Measurements from ENCODE around the gene GRIK2. TPM values are rescaled to one million over a fixed set of nuclear protein-coding genes. Genes with fewer than 3 reads are reported as not detected.

Gene GRIK2
- total and polyA plus RNA-seq, 3 experiments from 2014 or later = not detected

DNA sequence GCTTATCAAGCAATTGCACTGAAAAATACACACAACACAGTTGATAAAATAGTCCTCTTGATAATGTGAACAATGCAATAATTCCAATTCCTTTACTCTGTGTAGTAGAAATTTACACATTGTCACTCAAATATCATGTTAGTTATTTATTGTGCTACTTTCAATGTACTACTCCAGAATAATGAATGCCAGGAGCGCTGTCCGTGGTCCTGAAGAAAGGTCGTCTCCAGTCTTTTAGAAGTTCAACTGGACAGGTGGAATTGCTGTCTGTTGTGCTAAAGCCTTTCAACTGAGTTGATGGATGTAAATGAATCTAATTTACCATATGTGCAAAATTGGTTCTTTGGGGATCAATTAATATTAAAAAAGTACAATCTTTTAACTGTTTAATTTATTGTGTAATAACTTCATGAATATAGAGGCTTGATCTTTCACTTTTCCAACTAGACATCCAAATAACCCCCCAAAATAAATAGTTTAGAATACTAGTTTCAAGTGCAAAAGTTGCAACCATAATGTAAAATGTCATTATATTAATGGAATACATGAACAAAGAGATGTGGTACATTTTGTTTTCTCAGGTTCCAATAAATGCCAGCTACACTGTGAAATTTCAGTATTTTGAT lies 3.2 kb downstream of the GRIK2 start:
- POLR2A ChIA-PET = no interaction called here
- peaks cover 6% of the 10 kb centered on the region for H3K27me3 ChIP-seq (ENCODE audit: insufficient read depth, low read length, poor library complexity, severe bottlenecking)
- Mint-ChIP-seq H3K27me3 (peaks cover 27 to 64% of the 10 kb centered on the region in 2 donors), H3K36me3 (no peaks in the 10 kb centered on the region), H3K4me1 (no peaks in the 10 kb centered on the region), H3K4me3 (no peak overlapping the region), H3K27ac (no peak overlapping the region), H3K9me3 (peaks cover 4 to 15% (median 14%) of the 10 kb centered on the region in 5 donors)
- no peak overlapping the region for H3K27ac ChIP-seq (ENCODE audit: low read depth, low read length)
- H3K9me3 ChIP-seq (ENCODE audit: low read length) = no peaks in the 10 kb centered on the region
- CTCF ChIA-PET = no interaction called here
- no peak for DNase-seq
- no peaks in the 10 kb centered on the region for H3K36me3 ChIP-seq (ENCODE audit: insufficient read depth, low read length)
- no peaks in the 10 kb centered on the region for H3K4me1 ChIP-seq (ENCODE audit: insufficient read depth, low read length)
- no peak overlapping the region for H3K4me3 ChIP-seq (ENCODE audit: low read length)

DNA sequence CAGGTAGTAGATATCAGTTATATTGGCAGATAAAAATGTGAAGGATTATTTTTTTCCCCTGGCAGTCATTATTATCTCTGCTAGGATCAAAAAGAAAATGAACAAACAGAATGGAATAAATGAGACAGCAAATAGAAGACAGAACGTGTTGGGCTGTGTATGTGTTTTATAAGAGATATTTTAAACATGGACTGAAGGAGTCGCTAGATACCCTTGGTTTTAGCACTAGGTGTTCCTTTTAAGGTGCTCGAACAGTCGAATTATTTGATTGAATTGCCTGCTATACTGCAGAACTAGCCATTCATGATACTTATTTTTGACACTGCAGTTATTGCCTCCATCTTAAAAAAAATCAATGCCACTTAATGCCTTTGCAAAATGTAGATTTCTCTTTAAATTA lies 3.7 kb downstream of the GRIK2 start:
- Histone ChIP-seq H3K36me3 (ENCODE audit: insufficient read depth, low read length) (no peaks in the 10 kb centered on the region), H3K9me3 (ENCODE audit: low read length) (no peaks in the 10 kb centered on the region), H3K4me3 (ENCODE audit: low read length) (no peak overlapping the region), H3K27ac (ENCODE audit: low read depth, low read length) (no peak overlapping the region), H3K4me1 (ENCODE audit: insufficient read depth, low read length) (no peaks in the 10 kb centered on the region), H3K27me3 (ENCODE audit: insufficient read depth, low read length, poor library complexity, severe bottlenecking) (peaks cover 6% of the 10 kb centered on the region)
- ChIA-PET CTCF (no interaction called here), POLR2A (no interaction called here)
- peaks cover 31 to 66% of the 10 kb centered on the region in 2 donors for H3K27me3 Mint-ChIP-seq
- no peak overlapping the region for H3K4me3 Mint-ChIP-seq
- H3K27ac Mint-ChIP-seq = no peak overlapping the region
- H3K9me3 Mint-ChIP-seq = peaks cover 4 to 18% (median 15%) of the 10 kb centered on the region in 5 donors
- DNase-seq = no peak
- no peaks in the 10 kb centered on the region for H3K4me1 Mint-ChIP-seq
- peaks cover 0 to 3% (median 0%) of the 10 kb centered on the region in 3 donors for H3K36me3 Mint-ChIP-seq

DNA sequence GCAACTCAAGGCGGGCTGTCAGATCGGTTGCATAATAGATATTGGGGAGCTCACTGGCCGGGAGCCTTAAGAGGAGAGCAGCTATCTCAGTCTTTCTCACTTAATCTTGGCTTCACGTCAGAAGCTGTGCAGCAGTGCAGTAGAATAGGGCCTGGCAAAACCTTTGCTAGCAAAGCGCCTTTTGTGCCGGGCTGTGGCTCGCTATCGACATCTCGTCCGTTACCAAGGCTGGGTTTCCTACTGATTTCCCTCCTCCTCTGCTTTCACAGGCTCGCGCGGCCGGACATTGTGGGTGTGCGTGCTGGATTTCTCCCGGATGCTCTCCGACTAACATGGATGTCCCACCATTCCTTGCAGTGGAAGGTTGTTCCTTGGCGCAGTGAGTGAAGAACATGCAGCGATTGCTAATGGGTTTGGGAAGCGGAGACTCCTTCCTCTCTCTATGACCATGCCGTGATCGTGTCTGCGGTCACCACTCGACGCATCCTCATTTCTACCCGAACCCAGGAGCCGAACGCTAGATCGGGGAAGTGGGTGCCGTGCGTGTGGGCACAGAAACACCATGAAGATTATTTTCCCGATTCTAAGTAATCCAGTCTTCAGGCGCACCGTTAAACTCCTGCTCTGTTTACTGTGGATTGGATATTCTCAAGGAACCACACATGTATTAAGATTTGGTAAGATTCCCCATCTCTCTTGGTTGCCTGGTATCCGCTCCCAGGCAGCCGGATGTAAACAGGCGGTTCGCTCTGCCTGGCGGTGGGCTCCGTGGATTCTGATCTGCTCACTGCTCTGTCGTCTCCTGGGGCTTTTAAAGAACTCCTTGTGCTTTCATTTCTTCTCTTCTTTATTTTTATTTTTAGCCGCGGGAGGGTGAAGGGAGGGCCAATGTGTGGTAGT lies 5.5 kb downstream of the GRIK2 start:
- no peaks in the 10 kb centered on the region for H3K36me3 ChIP-seq (ENCODE audit: insufficient read depth, low read length)
- H3K4me3 Mint-ChIP-seq = no peak overlapping the region

DNA sequence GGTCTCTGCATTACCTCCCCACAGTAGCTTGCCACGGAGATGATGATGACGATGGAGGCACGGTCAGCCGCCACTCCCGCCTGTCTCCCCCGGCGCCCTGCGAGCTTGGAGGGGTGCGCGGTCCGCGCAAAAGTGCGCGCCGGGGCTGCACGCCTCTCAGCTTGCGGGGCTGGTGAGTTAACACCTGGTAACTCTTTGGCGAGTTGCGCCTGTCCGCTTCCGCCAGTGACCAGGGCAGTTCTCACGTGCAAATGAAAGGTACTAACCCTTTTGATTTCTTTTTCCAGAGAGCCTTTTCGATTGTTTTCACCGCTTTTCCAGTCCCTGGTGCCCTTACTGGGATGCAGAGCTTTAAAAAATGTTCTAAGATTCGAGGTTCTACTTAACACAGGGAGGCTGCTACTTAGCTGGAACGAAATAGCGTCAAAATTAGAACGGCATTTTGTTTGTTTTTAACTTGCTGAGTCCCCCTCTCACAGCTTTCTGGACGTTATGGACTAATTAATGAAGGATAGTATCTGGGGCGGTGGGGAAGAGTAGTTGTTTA lies 6.2 kb downstream of the GRIK2 start:
- DNase-seq = no peak
- ChIA-PET CTCF (no interaction called here), POLR2A (no interaction called here)
- Mint-ChIP-seq H3K9me3 (peaks cover 4 to 18% (median 15%) of the 10 kb centered on the region in 5 donors), H3K27me3 (peaks cover 39 to 58% of the 10 kb centered on the region in 2 donors), H3K4me1 (peaks cover 0 to 2% (median 0%) of the 10 kb centered on the region in 3 donors), H3K27ac (no peak overlapping the region), H3K4me3 (no peak overlapping the region), H3K36me3 (peaks cover 0 to 4% (median 0%) of the 10 kb centered on the region in 3 donors)
- Histone ChIP-seq H3K27me3 (ENCODE audit: insufficient read depth, low read length, poor library complexity, severe bottlenecking) (peaks cover 6% of the 10 kb centered on the region), H3K27ac (ENCODE audit: low read depth, low read length) (no peak overlapping the region), H3K36me3 (ENCODE audit: insufficient read depth, low read length) (no peaks in the 10 kb centered on the region), H3K9me3 (ENCODE audit: low read length) (no peaks in the 10 kb centered on the region), H3K4me3 (ENCODE audit: low read length) (no peak overlapping the region), H3K4me1 (ENCODE audit: insufficient read depth, low read length) (no peaks in the 10 kb centered on the region)

More for the DNA sequence above, 5.5 kb downstream of the GRIK2 start:
- peaks cover 0 to 4% (median 0%) of the 10 kb centered on the region in 3 donors for H3K36me3 Mint-ChIP-seq
- peaks cover 41 to 63% of the 10 kb centered on the region in 2 donors for H3K27me3 Mint-ChIP-seq
- ChIA-PET CTCF (no interaction called here), POLR2A (no interaction called here)
- H3K4me3 ChIP-seq (ENCODE audit: low read length) = no peak overlapping the region
- H3K4me1 ChIP-seq (ENCODE audit: insufficient read depth, low read length) = no peaks in the 10 kb centered on the region
- DNase-seq = no peak
- H3K27me3 ChIP-seq (ENCODE audit: insufficient read depth, low read length, poor library complexity, severe bottlenecking) = peaks cover 6% of the 10 kb centered on the region
- H3K27ac ChIP-seq (ENCODE audit: low read depth, low read length) = no peak overlapping the region
- H3K27ac Mint-ChIP-seq = no peak overlapping the region
- peaks cover 5 to 22% (median 15%) of the 10 kb centered on the region in 5 donors for H3K9me3 Mint-ChIP-seq
- H3K9me3 ChIP-seq (ENCODE audit: low read length) = no peaks in the 10 kb centered on the region
- no peaks in the 10 kb centered on the region for H3K4me1 Mint-ChIP-seq

DNA sequence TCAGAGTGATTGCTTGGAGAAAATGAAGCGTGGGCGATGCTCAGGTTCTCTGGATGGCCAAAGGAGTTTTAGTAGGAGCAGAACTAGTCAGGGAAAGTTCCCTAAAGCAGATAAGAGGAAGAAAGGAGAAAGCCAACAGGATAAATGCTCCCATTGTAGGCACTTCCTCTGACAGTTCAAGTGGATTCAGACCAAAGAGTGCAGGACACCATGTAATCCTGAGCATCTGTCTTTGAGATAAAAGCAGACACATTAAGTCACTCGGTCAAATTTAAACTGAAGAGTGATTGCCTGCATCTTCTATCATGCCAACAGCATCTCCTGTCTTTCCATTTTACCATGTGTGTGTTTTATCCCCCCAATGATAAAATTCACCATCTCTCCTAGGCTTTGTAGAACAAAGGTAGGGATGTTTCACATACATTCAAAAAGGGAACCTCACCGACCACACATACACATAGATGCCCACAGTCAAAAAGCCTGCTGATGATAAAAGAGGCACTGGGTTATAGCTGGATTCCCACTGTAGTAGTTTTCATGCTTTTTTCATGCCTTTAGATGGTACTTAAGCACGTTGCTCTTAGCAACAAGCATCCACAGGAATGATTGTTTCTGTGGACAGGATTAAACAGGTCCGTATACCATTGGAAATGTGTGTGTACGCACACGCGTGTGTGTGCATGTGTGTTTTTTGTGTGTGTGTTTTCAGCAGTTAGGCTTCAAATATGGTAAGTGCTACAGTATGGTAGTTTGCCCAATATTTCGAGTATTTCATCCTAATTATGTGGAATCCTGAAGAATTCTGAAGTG lies 7.0 kb downstream of the GRIK2 start:
- peaks cover 0 to 4% (median 0%) of the 10 kb centered on the region in 3 donors for H3K4me1 Mint-ChIP-seq
- ChIA-PET POLR2A (no interaction called here), CTCF (no interaction called here)
- no peaks in the 10 kb centered on the region for H3K9me3 ChIP-seq (ENCODE audit: low read length)
- H3K4me3 Mint-ChIP-seq = no peak overlapping the region
- H3K27ac ChIP-seq (ENCODE audit: low read depth, low read length) = no peak overlapping the region
- no peak overlapping the region for H3K27ac Mint-ChIP-seq
- no peaks in the 10 kb centered on the region for H3K36me3 ChIP-seq (ENCODE audit: insufficient read depth, low read length)
- DNase-seq = no peak
- H3K27me3 Mint-ChIP-seq = peaks cover 39 to 51% of the 10 kb centered on the region in 2 donors
- H3K27me3 ChIP-seq (ENCODE audit: insufficient read depth, low read length, poor library complexity, severe bottlenecking) = peaks cover 6% of the 10 kb centered on the region
- H3K4me3 ChIP-seq (ENCODE audit: low read length) = no peak overlapping the region
- peaks cover 0 to 4% (median 0%) of the 10 kb centered on the region in 3 donors for H3K36me3 Mint-ChIP-seq
- no peaks in the 10 kb centered on the region for H3K4me1 ChIP-seq (ENCODE audit: insufficient read depth, low read length)
- H3K9me3 Mint-ChIP-seq = peaks cover 4 to 18% (median 15%) of the 10 kb centered on the region in 5 donors

DNA sequence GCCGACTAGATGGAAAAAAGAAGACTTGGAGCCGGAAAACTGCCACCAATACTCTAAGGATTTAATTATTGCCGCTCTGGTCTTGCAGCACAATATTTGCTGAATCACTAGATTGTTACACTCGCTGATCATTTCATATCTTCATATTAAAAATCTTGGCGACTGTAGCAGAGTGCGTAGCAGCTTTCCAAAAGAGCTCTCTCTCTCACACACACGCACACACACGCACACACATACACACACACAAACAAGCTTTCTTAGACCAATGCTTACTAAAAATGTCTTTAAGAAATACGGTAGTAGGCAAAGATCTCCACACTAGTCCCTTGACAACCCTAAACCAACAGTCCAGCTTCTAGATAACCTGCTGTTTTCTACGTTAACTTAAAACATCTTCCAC lies 7.7 kb downstream of the GRIK2 start:
- Histone ChIP-seq H3K36me3 (ENCODE audit: insufficient read depth, low read length) (no peaks in the 10 kb centered on the region), H3K4me3 (ENCODE audit: low read length) (no peak overlapping the region), H3K27ac (ENCODE audit: low read depth, low read length) (no peak overlapping the region), H3K4me1 (ENCODE audit: insufficient read depth, low read length) (no peaks in the 10 kb centered on the region), H3K9me3 (ENCODE audit: low read length) (no peaks in the 10 kb centered on the region), H3K27me3 (ENCODE audit: insufficient read depth, low read length, poor library complexity, severe bottlenecking) (peaks cover 6% of the 10 kb centered on the region)
- ChIA-PET CTCF (no interaction called here), POLR2A (no interaction called here)
- Mint-ChIP-seq H3K27ac (no peak overlapping the region), H3K36me3 (peaks cover 0 to 4% (median 0%) of the 10 kb centered on the region in 3 donors), H3K4me3 (no peak overlapping the region), H3K9me3 (peaks cover 4 to 18% (median 15%) of the 10 kb centered on the region in 5 donors), H3K27me3 (peaks cover 39 to 46% of the 10 kb centered on the region in 2 donors), H3K4me1 (peaks cover 0 to 4% (median 0%) of the 10 kb centered on the region in 3 donors)
- no peak for DNase-seq

DNA sequence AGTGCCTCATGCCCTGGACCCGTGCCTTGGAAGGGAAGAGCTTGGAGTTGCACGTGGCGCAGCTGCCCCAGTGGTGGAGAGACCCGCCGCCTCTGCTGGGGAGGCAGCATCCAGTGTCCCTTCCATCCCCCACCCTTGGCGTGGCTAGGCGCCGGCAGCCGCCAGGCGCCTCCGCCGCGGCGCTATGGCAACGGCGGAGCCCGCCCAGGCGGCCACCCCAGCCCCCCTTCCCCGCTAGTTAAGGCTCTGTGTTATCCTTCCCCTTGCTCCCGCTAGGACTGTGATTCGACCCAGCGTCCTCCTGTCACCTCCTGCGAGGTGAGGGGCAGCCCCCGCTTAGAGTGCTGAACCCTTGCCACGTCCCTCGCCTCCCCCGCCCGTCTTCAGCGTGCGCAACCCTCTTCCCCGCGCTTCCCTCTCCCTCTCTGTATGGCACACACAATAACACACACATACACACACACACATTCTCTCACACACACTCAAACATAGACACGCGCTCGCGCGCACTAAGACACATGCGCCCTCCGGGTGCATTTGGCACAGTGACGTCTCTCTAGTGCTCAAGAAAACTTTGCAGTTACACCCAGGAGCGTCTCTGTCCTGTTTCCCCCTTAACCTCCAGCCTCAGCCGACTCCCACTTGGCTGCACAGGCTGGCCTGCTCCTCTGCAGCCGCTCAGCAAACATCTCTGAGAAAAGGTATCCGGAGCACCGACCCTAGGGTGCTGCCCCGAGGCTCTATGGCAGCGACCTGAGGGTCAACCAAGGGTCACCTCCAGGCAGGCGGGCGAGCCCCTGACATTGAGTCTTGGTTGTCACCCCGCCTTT lies 8.5 kb downstream of the GRIK2 start:
- CTCF ChIA-PET = no interaction called here

More for the DNA sequence above, 8.5 kb downstream of the GRIK2 start:
- Mint-ChIP-seq H3K9me3 (peaks cover 4 to 18% (median 13%) of the 10 kb centered on the region in 5 donors), H3K4me1 (peaks cover 0 to 4% (median 0%) of the 10 kb centered on the region in 3 donors), H3K27me3 (peaks cover 39 to 46% of the 10 kb centered on the region in 2 donors), H3K4me3 (no peak overlapping the region), H3K36me3 (peaks cover 0 to 4% (median 0%) of the 10 kb centered on the region in 3 donors), H3K27ac (no peak overlapping the region)
- H3K4me1 ChIP-seq (ENCODE audit: insufficient read depth, low read length) = no peaks in the 10 kb centered on the region
- H3K27me3 ChIP-seq (ENCODE audit: insufficient read depth, low read length, poor library complexity, severe bottlenecking) = peaks cover 6% of the 10 kb centered on the region
- no peak for DNase-seq
- POLR2A ChIA-PET = no interaction called here
- no peak overlapping the region for H3K27ac ChIP-seq (ENCODE audit: low read depth, low read length)
- H3K4me3 ChIP-seq (ENCODE audit: low read length) = no peak overlapping the region
- no peaks in the 10 kb centered on the region for H3K36me3 ChIP-seq (ENCODE audit: insufficient read depth, low read length)
- no peaks in the 10 kb centered on the region for H3K9me3 ChIP-seq (ENCODE audit: low read length)
